ENCODE measurements around the gene ADH1B.

DNA sequence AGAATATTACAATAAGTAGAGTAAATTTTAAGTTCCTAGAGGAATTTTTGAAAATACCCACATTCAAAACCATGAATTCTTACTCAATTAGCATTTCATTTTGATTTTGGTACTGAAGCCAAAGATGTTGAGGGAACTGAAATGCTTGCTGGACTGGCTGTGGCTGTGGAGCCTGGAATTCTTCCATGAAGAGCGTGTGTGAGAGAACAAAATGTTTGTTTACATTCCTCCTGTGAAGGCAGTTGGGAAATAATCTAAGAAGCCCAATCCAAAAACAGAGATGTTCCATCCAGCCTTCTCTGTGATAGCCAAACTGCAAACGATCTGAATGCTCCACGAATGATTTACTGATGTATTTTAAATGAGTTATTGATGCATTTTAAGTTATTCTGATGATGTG is 3.8 kb upstream of the ADH1B start:
- no peak for TF ChIP-seq TARDBP (IDR thresholded peaks at IDR 0.05)
- no peak for TF ChIP-seq FOXM1 (IDR thresholded peaks at IDR 0.05; ENCODE audit: borderline replicate concordance)
- no peak for TF ChIP-seq ELF4 (IDR thresholded peaks at IDR 0.05)
- TF ChIP-seq HDGF (IDR thresholded peaks at IDR 0.05; ENCODE audit: borderline replicate concordance), result no peak
- TF ChIP-seq ZNF384 (IDR thresholded peaks at IDR 0.05), result no peak
- no peak for TF ChIP-seq SP1 (IDR thresholded peaks at IDR 0.05)
- no peak for TF ChIP-seq FOXK2 (IDR thresholded peaks at IDR 0.05)

Measured in HEK293T (cell line).